Measurements from ENCODE around the gene LRRC63. TPM values are rescaled to one million over a fixed set of nuclear protein-coding genes. Genes with fewer than 3 reads are reported as not detected.

The LRRC63 gene
- total RNA-seq, 3 donors from 2014 or later = 0.15 to 0.33 (median 0.16) TPM

- no peak for TF ChIP-seq POLR2A (IDR thresholded peaks at IDR 0.05)
- TF ChIP-seq POLR2AphosphoS5 (IDR thresholded peaks at IDR 0.05) = no peak
- TF ChIP-seq, protein P1, sequence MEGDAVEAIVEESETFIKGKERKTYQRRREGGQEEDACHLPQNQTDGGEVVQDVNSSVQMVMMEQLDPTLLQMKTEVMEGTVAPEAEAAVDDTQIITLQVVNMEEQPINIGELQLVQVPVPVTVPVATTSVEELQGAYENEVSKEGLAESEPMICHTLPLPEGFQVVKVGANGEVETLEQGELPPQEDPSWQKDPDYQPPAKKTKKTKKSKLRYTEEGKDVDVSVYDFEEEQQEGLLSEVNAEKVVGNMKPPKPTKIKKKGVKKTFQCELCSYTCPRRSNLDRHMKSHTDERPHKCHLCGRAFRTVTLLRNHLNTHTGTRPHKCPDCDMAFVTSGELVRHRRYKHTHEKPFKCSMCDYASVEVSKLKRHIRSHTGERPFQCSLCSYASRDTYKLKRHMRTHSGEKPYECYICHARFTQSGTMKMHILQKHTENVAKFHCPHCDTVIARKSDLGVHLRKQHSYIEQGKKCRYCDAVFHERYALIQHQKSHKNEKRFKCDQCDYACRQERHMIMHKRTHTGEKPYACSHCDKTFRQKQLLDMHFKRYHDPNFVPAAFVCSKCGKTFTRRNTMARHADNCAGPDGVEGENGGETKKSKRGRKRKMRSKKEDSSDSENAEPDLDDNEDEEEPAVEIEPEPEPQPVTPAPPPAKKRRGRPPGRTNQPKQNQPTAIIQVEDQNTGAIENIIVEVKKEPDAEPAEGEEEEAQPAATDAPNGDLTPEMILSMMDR (IDR thresholded peaks at IDR 0.05) = no peak
- no peak overlapping the region for H3K27ac ChIP-seq
- no peak for DNase-seq (ENCODE audit: low spot score in 2 of 2)
- H3K9me3 ChIP-seq = peaks cover 8 to 11% of the 10 kb centered on the region in 2 donors
- H3K4me1 ChIP-seq = no peaks in the 10 kb centered on the region
- no peak overlapping the region for H3K4me3 ChIP-seq
- H3K27me3 ChIP-seq = no peaks in the 10 kb centered on the region
- no peaks in the 10 kb centered on the region for H3K36me3 ChIP-seq
- intact Hi-C loops (cut with DNase I; ENCODE audit: low total_unique reads) = no loop called here
Measured at GRCh38 chr13:46232281-46232680, 20.6 kb downstream of the LRRC63 start.

- Histone ChIP-seq H3K36me3 (no peaks in the 10 kb centered on the region), H3K4me1 (no peaks in the 10 kb centered on the region), H3K27me3 (no peaks in the 10 kb centered on the region), H3K9me3 (peaks cover 6 to 11% of the 10 kb centered on the region in 2 donors), H3K4me3 (no peak overlapping the region), H3K27ac (no peak overlapping the region)
- no peak for DNase-seq (ENCODE audit: low spot score in 2 of 2)
- TF ChIP-seq POLR2AphosphoS5 (IDR thresholded peaks at IDR 0.05) = no peak
- TF ChIP-seq, protein P1 (IDR thresholded peaks at IDR 0.05) = no peak
- TF ChIP-seq POLR2A (IDR thresholded peaks at IDR 0.05) = no peak
- intact Hi-C loops (cut with DNase I; ENCODE audit: low total_unique reads) = no loop called here
Measured at GRCh38 chr13:46235286-46235685, 23.6 kb downstream of the LRRC63 start.

GRCh38 chr13:46265292-46265691, 53.6 kb downstream of the LRRC63 start:
- TF ChIP-seq, protein P1 (IDR thresholded peaks at IDR 0.05) = no peak
- no peak for TF ChIP-seq POLR2AphosphoS5 (IDR thresholded peaks at IDR 0.05)
- TF ChIP-seq POLR2A (IDR thresholded peaks at IDR 0.05) = no peak
- Histone ChIP-seq H3K4me3 (no peak overlapping the region), H3K36me3 (no peaks in the 10 kb centered on the region), H3K27me3 (no peaks in the 10 kb centered on the region), H3K27ac (no peak overlapping the region), H3K4me1 (no peaks in the 10 kb centered on the region), H3K9me3 (no peaks in the 10 kb centered on the region)
- intact Hi-C loops (cut with DNase I; ENCODE audit: low total_unique reads) = loop anchor here (10.0 kb wide), 1 partner anchor 1140 kb away; no protein-coding TSS in a partner anchor
- no peak for DNase-seq (ENCODE audit: low spot score in 2 of 2)

GRCh38 chr13:46267166-46267565, 55.4 kb downstream of the LRRC63 start:
- no peaks in the 10 kb centered on the region for H3K27me3 ChIP-seq
- intact Hi-C loops (cut with DNase I; ENCODE audit: low total_unique reads) = loop anchor here (10.0 kb wide), 1 partner anchor 1138 kb away; no protein-coding TSS in a partner anchor
- H3K27ac ChIP-seq = no peak overlapping the region
- no peaks in the 10 kb centered on the region for H3K36me3 ChIP-seq
- H3K9me3 ChIP-seq = no peaks in the 10 kb centered on the region
- no peak overlapping the region for H3K4me3 ChIP-seq
- TF ChIP-seq, protein P1 (IDR thresholded peaks at IDR 0.05) = no peak
- TF ChIP-seq POLR2AphosphoS5 (IDR thresholded peaks at IDR 0.05) (no peak), POLR2A (IDR thresholded peaks at IDR 0.05) (no peak)
- no peak for DNase-seq (ENCODE audit: low spot score in 2 of 2)
- H3K4me1 ChIP-seq = no peaks in the 10 kb centered on the region

DNA sequence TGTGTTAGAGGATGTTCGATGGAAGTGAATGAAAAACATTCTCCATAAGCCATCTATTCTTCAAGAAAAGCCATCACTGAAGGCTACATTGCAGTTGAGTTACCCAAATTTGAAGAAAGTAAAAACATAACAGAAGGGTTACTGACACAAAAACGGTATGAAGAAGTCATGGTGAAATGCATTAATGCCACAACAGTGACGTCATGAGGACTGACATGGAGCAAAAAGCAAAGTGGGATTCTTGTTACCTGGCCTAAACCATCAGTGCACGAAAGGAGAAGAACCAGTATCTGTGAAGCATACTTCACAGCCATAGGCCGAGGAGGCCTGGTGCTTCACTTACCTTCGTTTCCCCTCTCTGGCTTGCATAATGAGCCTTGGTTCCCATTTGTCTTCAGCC, 58.7 kb downstream of the LRRC63 start:
- no peak for TF ChIP-seq POLR2A (IDR thresholded peaks at IDR 0.05)
- TF ChIP-seq POLR2AphosphoS5 (IDR thresholded peaks at IDR 0.05) = no peak
- TF ChIP-seq, protein P1 (IDR thresholded peaks at IDR 0.05) = no peak
- Histone ChIP-seq H3K27me3 (no peaks in the 10 kb centered on the region), H3K27ac (no peak overlapping the region), H3K9me3 (no peaks in the 10 kb centered on the region), H3K4me3 (no peak overlapping the region), H3K36me3 (no peaks in the 10 kb centered on the region), H3K4me1 (no peaks in the 10 kb centered on the region)
- intact Hi-C loops (cut with DNase I; ENCODE audit: low total_unique reads) = no loop called here
- DNase-seq (ENCODE audit: low spot score in 2 of 2) = no peak
